Fibroblast of villous mesenchyme (primary cell): ENCODE results near the gene LARP1. TPM values are rescaled to one million over a fixed set of nuclear protein-coding genes. Genes with fewer than 3 reads are reported as not detected.

Source experiments
- DNase-seq: peaks from one replicate; pipeline ENCODE4 v3.0.0-alpha.2; 2010; ENCODE audit warnings: low read depth
- H3K4me3 ChIP-seq: 2 replicates; pipeline ENCODE4 v1.5.1; 2011; ENCODE audit warnings: low read depth, mild to moderate bottlenecking, low read length
- CTCF ChIP-seq: IDR thresholded peaks from 2 replicates; pipeline ENCODE4 v1.5.1; 2012; ENCODE audit warnings: low read depth, mild to moderate bottlenecking, low read length; ENCODE audit not compliant: insufficient read depth
- total RNA-seq: library from RNA; depleted of rRNA; stranded (reverse); fragments of >200 nt; gene quantifications from 2 replicates; pipeline ENCODE4 v1.2.3, GENCODE V29; 2012

The LARP1 gene
- total RNA-seq, 1 donor = 111 TPM

- no peak for DNase-seq
- no peak for TF ChIP-seq CTCF
- no peak overlapping the region for H3K4me3 ChIP-seq
Measured at GRCh38 chr5:154751854-154752253, 3.3 kb upstream of the LARP1 start.

GRCh38 chr5:154753792-154754191, 1.4 kb upstream of the LARP1 start:
- H3K4me3 ChIP-seq = peak overlapping the region; percentile 56
- TF ChIP-seq CTCF = no peak
- peak; percentile 90 for DNase-seq

GRCh38 chr5:154754460-154755360, 467 bp upstream of the LARP1 start:
- TF ChIP-seq CTCF = peak; percentile 22

GRCh38 chr5:154756009-154756867, 1.1 kb downstream of the LARP1 start:
- TF ChIP-seq CTCF = no peak
- H3K4me3 ChIP-seq = peak overlapping the region; percentile 96
- DNase-seq = peak; percentile 30

More at GRCh38 chr5:154754460-154755360, 467 bp upstream of the LARP1 start:
- DNase-seq = peak; percentile 99
- peak overlapping the region; percentile 96 for H3K4me3 ChIP-seq

GRCh38 chr5:154756868-154757813, 2.0 kb downstream of the LARP1 start:
- peak; percentile 42 for DNase-seq
- H3K4me3 ChIP-seq = peak overlapping the region; percentile 96
- no peak for TF ChIP-seq CTCF
